Measurements from ENCODE around the gene SMARCD3.

The SMARCD3 gene

DNA sequence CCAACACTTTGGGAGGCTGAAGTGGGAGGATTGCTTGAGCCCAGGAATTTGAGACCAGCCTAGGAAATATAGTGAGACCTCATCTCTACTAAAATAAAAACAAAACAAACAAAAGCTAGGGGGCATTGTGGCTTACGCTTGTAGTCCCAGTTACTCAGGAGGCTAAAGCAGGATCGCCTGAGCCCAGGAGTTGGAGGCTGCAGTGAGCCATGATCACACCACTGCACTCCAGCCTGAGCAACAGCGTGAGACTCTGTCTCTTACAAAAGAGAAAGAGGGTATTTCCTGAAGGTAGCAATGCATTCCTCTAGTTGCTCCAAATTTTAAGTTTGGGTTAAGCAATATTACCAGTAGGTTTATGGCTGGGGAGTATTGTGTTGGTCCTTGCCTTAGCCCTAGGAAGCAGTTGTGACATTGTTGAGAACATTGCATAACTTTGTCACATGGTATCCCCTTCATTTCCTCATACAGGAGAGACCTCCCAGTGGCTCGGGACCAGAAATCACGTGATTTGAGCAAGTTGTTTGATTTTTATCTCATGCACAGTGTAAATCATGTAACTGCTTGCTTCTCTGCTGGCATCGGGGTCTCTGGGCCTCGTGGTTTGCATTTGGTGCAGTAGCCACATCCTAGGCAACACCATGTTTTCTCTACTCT, 23.3 kb upstream of the SMARCD3 start:
- Histone ChIP-seq H3K27me3 (replicated peaks; ENCODE audit: control insufficient read depth, insufficient read depth, low read length) (peaks cover 20% of the 10 kb centered on the region), H3K4me1 (ENCODE audit: control insufficient read depth, insufficient read depth, low read length) (peaks cover 23% of the 10 kb centered on the region), H3K36me3 (ENCODE audit: control insufficient read depth, insufficient read depth, low read length, severe bottlenecking) (no peaks in the 10 kb centered on the region), H3K9me3 (ENCODE audit: control insufficient read depth, low read length) (no peaks in the 10 kb centered on the region), H3K4me3 (ENCODE audit: low read length) (peak overlapping the region; percentile 20), H3K9ac (ENCODE audit: low read length) (peak overlapping the region; percentile 61)
- DNase-seq (ENCODE audit: low read depth): peak; percentile 84

DNA sequence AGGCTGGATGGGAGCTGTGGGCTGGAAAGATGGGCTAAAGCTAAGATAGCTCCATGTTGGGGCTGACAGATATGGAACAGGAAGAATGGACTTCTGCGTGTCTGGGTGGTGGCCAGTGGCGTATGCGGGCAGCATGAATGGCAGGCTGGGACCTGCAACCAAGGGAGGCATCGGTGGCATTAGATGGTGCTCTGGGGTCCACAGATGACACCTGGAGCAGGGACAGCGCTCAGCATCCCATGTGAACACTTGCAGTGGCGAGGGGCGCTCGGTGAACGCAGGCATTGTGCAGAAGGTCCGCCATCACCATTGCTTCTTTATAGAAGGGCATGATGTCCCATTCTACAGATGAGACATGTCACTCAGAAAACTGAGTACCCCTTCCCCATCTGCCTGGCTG, 21.0 kb upstream of the SMARCD3 start:
- Histone ChIP-seq H3K9me3 (ENCODE audit: control insufficient read depth, low read length) (no peaks in the 10 kb centered on the region), H3K36me3 (ENCODE audit: control insufficient read depth, insufficient read depth, low read length, severe bottlenecking) (no peaks in the 10 kb centered on the region), H3K27me3 (replicated peaks; ENCODE audit: control insufficient read depth, insufficient read depth, low read length) (peaks cover 33% of the 10 kb centered on the region), H3K9ac (ENCODE audit: low read length) (no peak overlapping the region), H3K4me1 (ENCODE audit: control insufficient read depth, insufficient read depth, low read length) (peaks cover 23% of the 10 kb centered on the region), H3K4me3 (ENCODE audit: low read length) (no peak overlapping the region)
- no peak for DNase-seq (ENCODE audit: low read depth)

DNA sequence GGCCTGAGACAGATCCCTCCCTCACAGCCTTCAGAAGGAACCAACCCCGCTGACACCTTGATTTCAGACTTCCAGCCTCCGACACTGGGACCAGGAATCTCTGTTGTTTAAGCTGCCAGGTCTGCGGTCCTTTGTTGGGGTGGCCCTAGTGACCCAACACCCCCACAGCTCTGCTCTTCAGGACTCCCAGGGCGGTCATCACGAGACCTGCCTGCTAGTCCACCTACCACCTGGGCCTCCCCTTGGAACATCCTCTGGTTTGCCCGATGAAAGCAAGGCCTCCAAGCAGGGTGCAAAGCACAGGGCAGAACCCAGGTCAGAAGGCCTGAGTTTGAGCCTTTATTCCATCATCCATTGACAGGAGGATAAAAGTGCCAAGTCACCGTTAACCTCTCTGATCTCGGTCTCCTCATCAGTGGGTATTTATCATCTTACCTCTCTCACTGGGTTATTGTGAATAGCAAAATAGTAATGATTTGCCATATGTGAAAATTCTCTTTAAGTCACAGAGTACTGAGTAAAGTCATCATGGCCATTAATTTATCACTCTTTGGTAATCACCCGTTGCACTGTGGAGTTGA, 16.9 kb upstream of the SMARCD3 start:
- no peak for DNase-seq (ENCODE audit: low read depth)
- H3K36me3 ChIP-seq (ENCODE audit: control insufficient read depth, insufficient read depth, low read length, severe bottlenecking): no peaks in the 10 kb centered on the region
- peaks cover 7% of the 10 kb centered on the region for H3K4me1 ChIP-seq (ENCODE audit: control insufficient read depth, insufficient read depth, low read length)
- no peak overlapping the region for H3K9ac ChIP-seq (ENCODE audit: low read length)
- no peak overlapping the region for H3K4me3 ChIP-seq (ENCODE audit: low read length)
- H3K9me3 ChIP-seq (ENCODE audit: control insufficient read depth, low read length): no peaks in the 10 kb centered on the region
- H3K27me3 ChIP-seq (replicated peaks; ENCODE audit: control insufficient read depth, insufficient read depth, low read length): peaks cover 66% of the 10 kb centered on the region

DNA sequence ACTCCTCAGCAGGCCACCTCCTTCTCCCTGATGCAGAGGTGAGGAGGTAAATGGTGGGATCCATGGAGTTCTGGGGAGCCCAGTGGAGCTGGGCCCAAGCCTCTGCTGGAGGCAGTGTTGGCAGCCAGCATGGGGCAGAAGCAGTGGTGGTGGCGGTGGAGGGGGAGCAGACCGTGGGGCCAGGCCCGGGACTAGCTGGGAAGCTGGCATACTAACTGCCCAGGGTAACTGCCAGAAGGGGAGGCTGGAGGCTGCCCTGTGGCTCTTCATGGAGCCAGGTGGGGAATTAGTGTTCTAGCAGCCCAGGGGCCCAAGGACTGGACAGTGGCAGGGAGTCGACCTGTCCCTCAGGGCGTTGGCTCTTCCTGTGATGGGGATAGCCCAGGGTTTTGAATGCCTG, 16.1 kb upstream of the SMARCD3 start:
- H3K36me3 ChIP-seq (ENCODE audit: control insufficient read depth, insufficient read depth, low read length, severe bottlenecking): no peaks in the 10 kb centered on the region
- peaks cover 7% of the 10 kb centered on the region for H3K4me1 ChIP-seq (ENCODE audit: control insufficient read depth, insufficient read depth, low read length)
- no peak overlapping the region for H3K9ac ChIP-seq (ENCODE audit: low read length)
- no peak overlapping the region for H3K4me3 ChIP-seq (ENCODE audit: low read length)
- H3K9me3 ChIP-seq (ENCODE audit: control insufficient read depth, low read length): no peaks in the 10 kb centered on the region
- DNase-seq (ENCODE audit: low read depth): no peak
- peaks cover 73% of the 10 kb centered on the region for H3K27me3 ChIP-seq (replicated peaks; ENCODE audit: control insufficient read depth, insufficient read depth, low read length)

DNA sequence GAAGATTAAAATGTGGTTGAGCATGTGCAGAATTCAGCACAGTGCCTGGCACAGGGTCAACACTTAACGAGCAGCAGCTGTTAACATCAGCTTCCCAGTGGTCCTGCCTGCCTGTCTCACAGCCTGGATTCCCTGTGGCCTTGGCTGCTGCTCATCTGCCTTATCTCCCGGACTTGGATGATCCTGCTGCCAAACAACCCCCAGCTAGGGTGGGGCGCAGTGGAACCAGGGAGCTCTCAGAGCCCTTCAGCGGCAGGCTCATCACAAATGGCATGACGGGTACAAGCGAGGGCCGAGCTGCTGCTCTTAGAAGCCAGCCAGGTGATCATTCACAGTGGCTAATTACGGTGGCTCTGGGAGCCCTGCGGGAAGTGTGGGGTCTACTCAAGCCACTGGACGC, 13.0 kb upstream of the SMARCD3 start:
- Histone ChIP-seq H3K4me3 (ENCODE audit: low read length) (no peak overlapping the region), H3K4me1 (ENCODE audit: control insufficient read depth, insufficient read depth, low read length) (peaks cover 10% of the 10 kb centered on the region), H3K9ac (ENCODE audit: low read length) (no peak overlapping the region), H3K9me3 (ENCODE audit: control insufficient read depth, low read length) (no peaks in the 10 kb centered on the region), H3K27me3 (replicated peaks; ENCODE audit: control insufficient read depth, insufficient read depth, low read length) (peaks cover 63% of the 10 kb centered on the region), H3K36me3 (ENCODE audit: control insufficient read depth, insufficient read depth, low read length, severe bottlenecking) (no peaks in the 10 kb centered on the region)
- DNase-seq (ENCODE audit: low read depth): peak; percentile 13

DNA sequence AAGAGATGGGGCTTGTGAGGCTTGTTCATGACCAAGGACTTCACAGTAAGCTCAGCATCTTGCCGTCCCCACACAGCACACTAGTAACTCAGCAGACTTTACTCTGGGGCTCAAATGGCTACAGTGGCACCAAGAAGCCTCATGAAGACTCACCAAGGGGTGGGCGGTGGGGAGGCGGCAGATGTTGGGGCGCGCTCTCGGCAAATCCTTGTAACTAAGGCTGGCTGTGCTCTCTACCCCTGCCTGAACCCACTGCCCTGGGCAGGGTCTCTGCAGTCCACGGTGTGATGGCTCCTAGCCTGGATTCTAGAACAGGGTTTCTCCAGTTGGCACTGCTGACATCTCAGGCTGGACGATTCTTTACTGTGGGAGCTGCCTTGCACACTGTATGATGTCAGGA, 12.4 kb upstream of the SMARCD3 start:
- no peak for DNase-seq (ENCODE audit: low read depth)
- H3K9ac ChIP-seq (ENCODE audit: low read length): no peak overlapping the region
- peaks cover 12% of the 10 kb centered on the region for H3K4me1 ChIP-seq (ENCODE audit: control insufficient read depth, insufficient read depth, low read length)
- H3K4me3 ChIP-seq (ENCODE audit: low read length): no peak overlapping the region
- peaks cover 63% of the 10 kb centered on the region for H3K27me3 ChIP-seq (replicated peaks; ENCODE audit: control insufficient read depth, insufficient read depth, low read length)
- no peaks in the 10 kb centered on the region for H3K36me3 ChIP-seq (ENCODE audit: control insufficient read depth, insufficient read depth, low read length, severe bottlenecking)
- H3K9me3 ChIP-seq (ENCODE audit: control insufficient read depth, low read length): no peaks in the 10 kb centered on the region

DNA sequence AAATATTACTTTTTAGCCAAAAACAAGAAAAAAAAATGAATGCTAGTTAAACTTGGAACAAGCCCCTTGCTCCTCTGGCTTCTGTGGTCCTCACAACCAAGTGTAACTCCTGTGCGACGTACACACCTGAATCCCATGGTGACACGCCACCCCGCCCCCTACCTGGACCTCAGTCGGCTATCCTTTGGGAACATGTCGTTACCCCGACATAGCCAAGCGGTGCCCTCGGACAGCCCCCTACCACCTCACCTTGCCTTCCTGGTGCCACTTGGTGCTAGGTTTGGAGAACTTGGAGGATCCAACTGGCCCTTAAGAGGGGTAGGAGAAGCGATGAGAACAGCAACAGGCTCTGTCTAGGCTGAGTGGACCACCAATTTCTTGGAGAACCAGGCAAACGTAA, 12.0 kb upstream of the SMARCD3 start:
- no peak overlapping the region for H3K4me3 ChIP-seq (ENCODE audit: low read length)
- H3K9ac ChIP-seq (ENCODE audit: low read length): no peak overlapping the region
- peaks cover 12% of the 10 kb centered on the region for H3K4me1 ChIP-seq (ENCODE audit: control insufficient read depth, insufficient read depth, low read length)
- no peaks in the 10 kb centered on the region for H3K36me3 ChIP-seq (ENCODE audit: control insufficient read depth, insufficient read depth, low read length, severe bottlenecking)
- no peaks in the 10 kb centered on the region for H3K9me3 ChIP-seq (ENCODE audit: control insufficient read depth, low read length)
- peaks cover 61% of the 10 kb centered on the region for H3K27me3 ChIP-seq (replicated peaks; ENCODE audit: control insufficient read depth, insufficient read depth, low read length)
- DNase-seq (ENCODE audit: low read depth): no peak

DNA sequence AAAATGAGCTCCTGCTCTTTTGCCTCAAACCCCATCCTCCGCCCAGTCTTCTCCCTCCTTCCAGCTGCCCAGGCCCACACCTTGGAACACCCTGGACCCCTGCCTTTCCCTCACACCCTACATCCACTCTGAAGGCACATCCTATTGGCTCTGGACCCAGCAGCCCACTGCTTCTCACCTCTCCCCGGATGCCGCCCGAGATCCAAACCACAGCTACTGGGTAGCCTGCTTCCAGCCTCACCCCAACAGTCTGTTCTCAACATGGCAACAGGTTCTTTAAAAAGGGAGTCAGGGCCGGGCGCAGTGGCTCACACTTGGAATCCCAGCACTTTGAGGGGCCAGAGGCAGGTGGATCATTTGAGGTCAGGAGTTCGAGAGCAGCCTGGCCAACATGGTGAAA, 9.5 kb upstream of the SMARCD3 start:
- Histone ChIP-seq H3K36me3 (ENCODE audit: control insufficient read depth, insufficient read depth, low read length, severe bottlenecking) (no peaks in the 10 kb centered on the region), H3K4me3 (ENCODE audit: low read length) (no peak overlapping the region), H3K4me1 (ENCODE audit: control insufficient read depth, insufficient read depth, low read length) (peaks cover 14% of the 10 kb centered on the region), H3K27me3 (replicated peaks; ENCODE audit: control insufficient read depth, insufficient read depth, low read length) (peaks cover 55% of the 10 kb centered on the region), H3K9ac (ENCODE audit: low read length) (no peak overlapping the region), H3K9me3 (ENCODE audit: control insufficient read depth, low read length) (no peaks in the 10 kb centered on the region)
- DNase-seq (ENCODE audit: low read depth): no peak

DNA sequence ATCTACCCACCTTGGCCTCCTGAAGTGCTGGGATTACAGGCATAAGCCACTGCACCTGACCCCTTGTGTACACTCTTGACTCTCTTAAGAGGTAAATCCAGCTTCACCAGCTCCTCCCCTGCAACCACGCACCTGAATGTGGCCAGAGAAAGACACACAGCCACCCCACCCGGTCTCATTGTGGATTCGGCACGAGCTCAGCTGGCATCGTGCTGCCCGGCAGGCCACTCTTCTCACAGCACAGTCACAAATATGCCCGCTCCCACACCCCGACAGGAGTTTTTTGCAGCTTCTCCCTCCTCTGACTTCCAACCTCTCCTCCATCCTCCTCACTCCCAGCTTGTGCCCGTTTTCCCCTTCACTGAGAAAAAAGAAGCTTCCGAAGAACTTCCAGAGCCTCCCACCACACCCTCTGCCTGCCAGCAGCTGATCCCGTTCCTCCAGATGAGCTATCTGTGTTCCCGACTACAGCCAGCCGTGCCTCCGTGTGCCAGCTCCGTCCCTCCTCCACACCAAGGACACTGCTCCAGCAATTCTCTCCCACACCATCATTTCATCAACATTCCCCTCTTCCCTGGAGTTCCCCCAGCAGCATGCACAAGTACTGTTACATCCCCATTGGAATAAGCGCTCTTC, 8.0 kb upstream of the SMARCD3 start:
- Histone ChIP-seq H3K4me1 (ENCODE audit: control insufficient read depth, insufficient read depth, low read length) (peaks cover 21% of the 10 kb centered on the region), H3K9ac (ENCODE audit: low read length) (no peak overlapping the region), H3K4me3 (ENCODE audit: low read length) (no peak overlapping the region), H3K9me3 (ENCODE audit: control insufficient read depth, low read length) (no peaks in the 10 kb centered on the region), H3K36me3 (ENCODE audit: control insufficient read depth, insufficient read depth, low read length, severe bottlenecking) (no peaks in the 10 kb centered on the region), H3K27me3 (replicated peaks; ENCODE audit: control insufficient read depth, insufficient read depth, low read length) (peaks cover 41% of the 10 kb centered on the region)
- no peak for DNase-seq (ENCODE audit: low read depth)

DNA sequence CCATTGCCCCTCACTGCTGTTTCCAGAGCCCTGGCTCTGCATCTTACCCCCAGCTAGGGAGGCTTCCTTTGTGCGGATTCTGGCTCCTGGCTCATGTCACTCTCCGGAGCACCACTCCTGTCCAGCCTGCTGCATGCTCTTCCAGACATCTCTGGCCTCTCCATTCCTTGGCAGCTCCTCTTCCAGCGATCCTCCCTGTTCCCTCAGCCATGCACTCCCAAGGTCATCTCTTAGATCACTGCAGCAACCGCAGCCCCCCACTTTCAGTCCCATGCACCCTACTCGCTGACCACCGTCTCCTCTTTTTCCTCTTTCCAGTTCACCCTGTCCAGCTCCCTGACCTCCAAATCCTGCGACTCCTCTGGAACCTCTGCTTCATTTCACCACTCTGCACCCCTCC, 6.9 kb upstream of the SMARCD3 start:
- Histone ChIP-seq H3K4me3 (ENCODE audit: low read length) (no peak overlapping the region), H3K27me3 (replicated peaks; ENCODE audit: control insufficient read depth, insufficient read depth, low read length) (peaks cover 29% of the 10 kb centered on the region), H3K36me3 (ENCODE audit: control insufficient read depth, insufficient read depth, low read length, severe bottlenecking) (no peaks in the 10 kb centered on the region), H3K9me3 (ENCODE audit: control insufficient read depth, low read length) (no peaks in the 10 kb centered on the region), H3K4me1 (ENCODE audit: control insufficient read depth, insufficient read depth, low read length) (peaks cover 27% of the 10 kb centered on the region), H3K9ac (ENCODE audit: low read length) (no peak overlapping the region)
- no peak for DNase-seq (ENCODE audit: low read depth)

DNA sequence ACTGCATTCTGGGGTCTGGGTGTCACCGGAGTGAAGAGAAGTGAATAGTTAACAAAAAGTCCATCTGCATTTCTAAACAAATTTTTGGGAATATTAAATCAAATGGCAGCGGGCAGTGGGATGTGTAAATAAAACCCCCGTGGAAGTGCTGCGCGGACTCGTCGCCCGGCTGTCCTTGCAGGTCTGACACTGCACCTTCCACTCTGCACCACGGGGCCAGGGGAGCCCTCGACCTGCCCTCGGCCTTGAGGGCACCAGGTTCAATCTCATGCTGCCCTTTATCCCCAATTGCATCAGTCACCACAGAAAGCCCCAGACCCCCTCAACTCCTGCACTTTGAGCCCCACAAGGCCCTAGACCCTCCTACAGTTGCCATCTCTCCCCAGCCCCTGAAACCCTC, 6.4 kb upstream of the SMARCD3 start:
- peaks cover 24% of the 10 kb centered on the region for H3K27me3 ChIP-seq (replicated peaks; ENCODE audit: control insufficient read depth, insufficient read depth, low read length)
- H3K9me3 ChIP-seq (ENCODE audit: control insufficient read depth, low read length): no peaks in the 10 kb centered on the region
- H3K9ac ChIP-seq (ENCODE audit: low read length): no peak overlapping the region
- no peak for DNase-seq (ENCODE audit: low read depth)
- no peaks in the 10 kb centered on the region for H3K36me3 ChIP-seq (ENCODE audit: control insufficient read depth, insufficient read depth, low read length, severe bottlenecking)
- H3K4me3 ChIP-seq (ENCODE audit: low read length): no peak overlapping the region
- peaks cover 33% of the 10 kb centered on the region for H3K4me1 ChIP-seq (ENCODE audit: control insufficient read depth, insufficient read depth, low read length)
